AG09309 (cell line): ENCODE data around the gene SPTLC3.

Experiments
- DNase-seq: peaks from one replicate; pipeline ENCODE4 v3.0.0-alpha.2; 2010; ENCODE audit warnings: low read depth
- H3K4me3 ChIP-seq: 2 replicates; pipeline ENCODE4 v1.5.1; 2011; ENCODE audit warnings: mild to moderate bottlenecking, low read depth, low read length, moderate library complexity; ENCODE audit not compliant: control insufficient read depth
- CTCF ChIP-seq: IDR thresholded peaks from 2 replicates; pipeline ENCODE4 v1.5.1; 2011; ENCODE audit warnings: mild to moderate bottlenecking, low read depth, low read length, inconsistent platforms; ENCODE audit not compliant: insufficient read depth, control insufficient read depth; ENCODE audit errors: missing control alignments

SPTLC3 gene

DNA sequence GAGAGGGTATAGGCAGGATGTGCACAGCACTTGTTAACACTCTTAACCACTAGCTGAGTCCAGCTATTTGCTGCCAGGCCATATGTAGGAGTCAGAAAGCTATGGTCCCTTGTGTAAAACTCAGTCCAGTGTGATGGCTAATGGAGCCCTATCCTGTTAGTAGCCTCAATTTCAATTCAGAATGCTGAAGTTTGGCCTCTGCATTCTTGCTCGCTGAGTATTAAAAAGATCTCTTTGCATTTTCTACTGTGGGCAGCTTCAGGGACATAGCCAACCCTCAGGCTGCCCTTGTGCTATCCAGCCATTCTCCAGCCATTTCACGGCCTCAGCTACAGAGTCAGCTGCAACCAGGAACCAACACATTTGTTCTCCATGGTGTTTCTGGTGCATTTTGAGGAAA, 92.5 kb downstream of the SPTLC3 start:
- TF ChIP-seq CTCF: no peak
- no peak for DNase-seq
- no peak overlapping the region for H3K4me3 ChIP-seq

DNA sequence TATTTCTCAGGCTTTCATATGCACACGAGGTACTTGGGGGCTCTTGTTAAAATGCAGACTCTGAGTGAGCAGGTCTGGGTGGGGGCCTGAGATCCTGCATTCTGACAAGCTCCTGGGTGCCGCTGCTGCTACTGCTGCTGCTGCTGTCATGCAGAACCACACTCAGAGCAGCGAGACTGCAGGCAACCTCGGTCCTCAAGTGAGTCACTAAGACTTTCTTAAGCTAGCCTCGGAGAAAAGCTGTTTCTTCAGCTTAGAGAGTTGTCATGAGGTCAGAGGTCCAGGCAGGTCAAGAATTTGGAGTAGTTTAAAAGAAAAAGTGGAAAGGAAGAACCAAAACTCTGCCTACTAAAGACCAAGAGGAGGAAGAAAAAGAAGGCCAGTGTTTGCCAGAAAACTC, 92.9 kb downstream of the SPTLC3 start:
- no peak for TF ChIP-seq CTCF
- no peak for DNase-seq
- no peak overlapping the region for H3K4me3 ChIP-seq

GRCh38 chr20:13102237-13102636, 93.5 kb downstream of the SPTLC3 start:
- H3K4me3 ChIP-seq: no peak overlapping the region
- DNase-seq: no peak
- no peak for TF ChIP-seq CTCF

- no peak overlapping the region for H3K4me3 ChIP-seq
- DNase-seq: no peak
- no peak for TF ChIP-seq CTCF
Measured at GRCh38 chr20:13102694-13103093, 93.9 kb downstream of the SPTLC3 start.

DNA sequence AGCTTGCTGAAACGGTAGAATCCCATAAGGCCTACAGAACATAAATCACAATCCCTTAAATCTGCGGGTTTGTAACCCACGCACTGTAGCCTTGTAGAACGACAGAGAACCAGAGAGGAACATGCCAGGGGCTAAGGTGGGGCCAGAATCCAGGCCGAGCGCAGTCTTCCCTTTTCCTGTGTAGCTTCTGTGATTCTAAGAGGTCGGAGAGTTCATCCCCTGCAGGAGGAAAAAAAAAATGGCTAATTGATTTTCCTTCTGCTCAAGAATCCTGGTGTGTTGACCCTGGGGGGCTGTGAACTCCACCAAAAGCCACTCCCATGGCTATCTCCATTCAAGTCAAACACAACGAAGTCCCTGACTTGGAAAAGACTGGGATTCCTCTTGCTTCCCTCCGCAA, 96.3 kb downstream of the SPTLC3 start:
- no peak for TF ChIP-seq CTCF
- no peak overlapping the region for H3K4me3 ChIP-seq
- DNase-seq: no peak

- no peak overlapping the region for H3K4me3 ChIP-seq
- no peak for DNase-seq
- TF ChIP-seq CTCF: peak; percentile 57
Measured at GRCh38 chr20:13105864-13106457, 97.2 kb downstream of the SPTLC3 start.

- H3K4me3 ChIP-seq: no peak overlapping the region
- TF ChIP-seq CTCF: no peak
- no peak for DNase-seq
Measured at GRCh38 chr20:13109658-13110057, 100.9 kb downstream of the SPTLC3 start.
